ENCODE data around the gene KBTBD4.
"Not testable (repeated sequence)": the region's sequence is repeated elsewhere in the genome, so short reads cannot be mapped to it uniquely, and the experiment has no call there.

KBTBD4 gene

DNA sequence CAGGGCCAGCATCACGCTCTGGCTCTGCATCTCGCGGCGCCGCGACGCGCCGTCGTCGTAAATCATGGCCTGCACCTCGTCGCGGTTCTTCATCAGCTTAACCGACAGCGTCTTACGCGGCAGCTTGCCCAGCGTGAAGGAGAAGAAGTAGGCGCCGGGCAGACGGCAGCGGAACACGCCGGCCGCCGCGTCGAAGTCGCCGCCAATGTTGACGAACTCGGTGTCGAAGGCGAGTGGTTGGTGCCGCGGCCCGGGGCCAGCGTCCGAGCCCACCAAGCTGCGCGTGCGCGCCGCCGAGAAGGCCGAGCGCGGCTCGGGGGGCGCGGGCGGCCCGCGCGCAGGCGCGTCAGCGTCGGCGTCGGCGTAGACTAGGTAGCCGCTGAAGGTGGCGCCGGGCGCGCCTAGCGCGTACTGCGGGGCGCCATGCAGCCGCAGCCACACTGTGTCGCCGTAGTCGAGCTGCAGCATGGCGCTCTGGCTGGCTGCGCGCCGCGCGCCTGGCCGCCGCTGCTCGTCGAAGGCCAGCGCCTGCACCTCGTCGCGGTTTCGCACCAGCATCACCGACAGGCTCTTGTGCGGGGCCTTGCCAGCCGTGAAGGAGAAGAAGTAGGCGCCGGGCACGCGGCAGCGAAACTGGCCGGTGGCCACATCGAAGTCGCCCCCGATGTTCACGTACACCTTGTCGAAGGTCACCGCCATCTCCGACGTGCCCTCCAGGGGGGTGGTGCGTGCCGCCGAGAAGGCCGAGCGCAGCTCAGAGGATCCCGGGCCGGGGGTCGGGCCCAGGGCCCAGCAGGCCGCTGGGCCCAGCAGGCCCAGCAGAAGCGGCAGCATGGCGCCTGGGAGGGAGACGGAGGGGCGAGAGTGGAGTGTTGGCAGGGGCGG lies 11.4 kb upstream of the KBTBD4 start:
- no peak for DNase-seq

DNA sequence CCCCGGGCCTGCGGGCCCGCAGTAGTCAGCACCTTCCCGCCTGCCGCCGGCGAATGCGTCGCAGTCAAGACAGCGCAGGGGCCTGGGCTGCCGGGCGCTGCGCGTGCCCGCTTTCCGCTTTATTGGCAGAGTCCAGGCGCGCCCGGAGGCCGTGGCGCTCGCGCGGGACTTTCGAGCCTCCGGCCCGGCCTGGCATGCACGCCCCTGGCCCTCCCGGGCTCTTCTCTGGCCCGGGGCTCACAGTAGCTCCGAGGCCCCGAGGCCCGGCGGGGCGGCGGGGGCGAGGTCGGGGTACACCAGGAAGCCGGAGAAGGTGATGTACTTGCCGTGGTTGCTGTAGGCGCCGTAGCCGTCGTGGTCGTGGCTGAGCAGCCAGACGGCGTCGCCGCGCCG lies 10.8 kb upstream of the KBTBD4 start:
- no peak for DNase-seq

- no peak for DNase-seq
Measured at GRCh38 chr11:47589118-47589517, 10.3 kb upstream of the KBTBD4 start.

DNA sequence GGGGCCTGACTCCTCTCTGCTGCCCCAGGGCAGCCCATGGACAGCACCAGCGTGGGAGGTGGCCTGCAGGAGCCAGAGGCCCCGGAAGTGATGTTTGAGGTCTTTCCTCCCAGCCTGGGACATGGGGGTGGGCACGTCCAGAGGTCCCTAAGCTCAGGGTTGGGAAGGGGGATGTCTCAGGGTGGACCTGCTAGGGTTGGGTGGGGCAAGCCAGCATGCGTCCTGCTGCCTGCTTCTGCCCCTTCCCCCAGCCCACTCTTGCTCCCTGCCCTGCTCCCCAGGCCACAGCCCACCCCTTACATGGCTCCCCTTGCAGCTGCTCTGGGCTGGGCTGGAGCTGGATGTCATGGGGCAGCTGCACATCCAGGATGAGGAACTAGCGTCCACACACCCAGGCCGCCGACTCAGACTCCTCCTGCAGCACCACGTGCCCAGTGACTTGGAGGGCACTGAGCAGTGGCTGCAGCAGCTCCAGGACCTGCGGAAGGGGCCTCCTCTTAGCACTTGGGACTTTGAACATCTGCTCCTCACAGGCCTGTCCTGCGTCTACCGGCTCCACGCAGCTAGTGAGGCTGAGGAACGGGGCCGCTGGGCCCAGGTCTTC lies 9.1 kb upstream of the KBTBD4 start:
- no peak for DNase-seq

DNA sequence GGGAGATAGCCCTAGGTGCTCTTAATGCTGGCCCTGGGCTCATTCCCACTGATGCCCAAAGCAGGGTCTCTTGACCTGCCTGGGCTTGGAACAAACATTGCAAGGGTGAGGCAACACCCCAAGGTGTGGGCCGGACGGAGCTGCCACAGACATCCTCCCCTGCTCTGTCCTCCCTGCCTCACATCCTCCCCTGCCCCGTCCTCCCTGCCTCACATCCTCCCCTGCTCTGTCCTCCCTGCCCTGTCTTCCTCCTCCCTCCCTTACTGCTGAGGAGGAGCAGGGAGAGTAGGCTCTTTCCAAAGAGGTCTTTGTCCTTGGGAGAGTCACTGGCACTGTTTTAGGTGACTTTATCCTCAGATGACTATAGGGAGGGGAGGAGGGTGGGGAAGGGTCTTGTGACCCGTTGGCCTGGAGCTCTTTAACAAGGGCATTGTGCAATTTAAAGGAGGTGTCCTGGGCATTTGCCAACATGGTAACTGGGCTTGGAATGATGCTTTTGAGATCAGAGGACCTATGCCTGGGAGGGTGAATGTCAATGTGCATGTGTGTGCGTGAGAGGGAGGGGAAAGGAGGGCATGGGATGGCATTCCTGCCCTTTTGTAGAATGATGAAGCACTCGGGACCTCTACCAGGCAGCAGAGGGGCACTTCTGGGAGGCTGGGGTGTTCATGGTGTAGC lies 8.4 kb upstream of the KBTBD4 start:
- no peak for DNase-seq

DNA sequence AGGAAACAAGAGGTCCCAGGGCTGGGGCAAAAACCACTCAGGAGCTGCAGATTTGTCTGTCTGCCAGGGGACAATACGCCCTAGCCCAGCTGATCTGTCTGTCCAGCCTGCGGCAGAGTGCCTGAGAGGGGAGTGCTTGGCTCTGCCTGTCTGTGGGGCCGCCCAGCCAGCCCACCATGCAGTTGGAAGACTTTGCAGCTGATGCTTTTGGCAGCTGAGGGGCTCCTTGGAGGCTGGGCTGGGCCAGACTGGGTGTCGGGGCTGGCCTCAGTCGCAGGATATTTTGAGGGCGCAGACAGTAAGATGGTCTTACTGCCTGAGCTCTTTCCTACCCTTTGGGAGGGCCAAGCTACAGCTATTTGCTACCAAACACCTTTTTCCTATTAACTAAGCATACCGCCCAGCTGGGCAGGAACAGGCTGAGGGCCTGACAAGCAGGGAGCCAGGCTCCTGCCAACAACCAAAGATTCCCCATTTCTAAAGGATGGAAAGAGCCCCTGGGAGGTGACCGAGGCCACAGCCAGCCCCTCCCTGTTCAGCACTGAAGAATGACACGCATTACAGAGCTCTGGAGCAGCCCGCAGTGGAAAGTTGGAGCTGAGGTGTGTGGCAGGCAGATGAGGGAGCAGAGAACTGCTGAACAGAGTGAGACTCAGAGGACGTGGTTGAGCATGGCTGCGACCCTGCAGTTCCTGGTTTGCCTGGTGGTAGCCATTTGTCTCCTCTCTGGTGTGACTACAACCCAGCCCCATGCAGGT lies 7.5 kb upstream of the KBTBD4 start, which contains the start of gene FAM180B:
FAM180B (plus strand) TSS at position 581 of the 758 bp plus-strand sequence; CDS start at position 672, 91 bp downstream.
- no peak for DNase-seq

DNA sequence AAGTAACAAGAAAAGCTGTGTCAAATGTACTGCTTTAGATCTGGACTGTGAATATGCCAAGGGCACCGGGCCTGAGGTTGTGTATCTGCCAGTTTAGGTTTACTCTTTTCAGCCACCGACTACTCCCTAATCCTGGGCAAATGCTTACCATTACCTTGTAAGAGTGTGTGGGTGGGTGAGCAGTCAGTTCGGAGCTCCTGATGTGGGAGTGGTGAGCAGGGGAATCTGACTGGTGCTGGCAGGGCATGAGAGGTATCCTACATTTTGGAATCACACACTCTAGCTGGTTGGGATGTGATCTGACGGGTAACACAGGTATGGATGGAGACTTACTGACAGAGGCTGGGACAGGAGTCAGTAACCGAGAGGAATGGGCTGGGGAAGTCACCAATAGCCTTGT lies 5.1 kb upstream of the KBTBD4 start:
- no peak for DNase-seq

DNA sequence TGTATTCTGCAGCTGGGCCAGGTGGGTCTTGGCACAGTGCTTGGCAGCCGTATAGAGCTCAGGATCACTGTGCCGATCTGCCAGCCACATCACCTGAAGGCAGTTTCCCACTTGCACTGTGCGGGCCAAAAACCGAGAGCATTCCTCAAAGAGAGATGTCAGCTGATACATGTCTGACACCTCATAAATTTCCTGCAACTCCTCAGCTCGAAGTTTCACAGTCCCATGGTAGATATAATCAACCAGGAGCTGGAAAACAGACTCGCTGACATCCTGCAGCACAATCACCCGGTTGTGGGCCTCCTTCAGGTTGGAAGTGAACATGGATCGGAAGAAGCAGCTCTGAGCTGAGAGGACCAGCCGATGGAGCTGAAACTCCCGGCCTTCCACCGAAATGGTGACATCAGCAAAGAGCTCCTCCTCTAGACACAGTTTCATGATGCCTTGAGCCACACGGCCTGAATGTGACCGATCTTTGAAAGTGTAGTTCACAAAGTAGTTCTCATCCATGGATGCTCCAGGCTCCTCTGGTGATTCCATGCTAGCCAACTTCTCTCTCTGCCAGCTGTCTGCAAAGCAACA lies 1.2 kb downstream of the KBTBD4 start:
- DNase-seq = peak in 1 of 3 experiments; percentile 16

GRCh38 chr11:47573321-47573720 lies 5.4 kb downstream of the KBTBD4 start:
- no peak for DNase-seq

- DNase-seq = no peak
Measured at GRCh38 chr11:47572715-47573255, 6.0 kb downstream of the KBTBD4 start.

- DNase-seq = no peak
Measured at GRCh38 chr11:47571895-47572294, 6.9 kb downstream of the KBTBD4 start.

DNA sequence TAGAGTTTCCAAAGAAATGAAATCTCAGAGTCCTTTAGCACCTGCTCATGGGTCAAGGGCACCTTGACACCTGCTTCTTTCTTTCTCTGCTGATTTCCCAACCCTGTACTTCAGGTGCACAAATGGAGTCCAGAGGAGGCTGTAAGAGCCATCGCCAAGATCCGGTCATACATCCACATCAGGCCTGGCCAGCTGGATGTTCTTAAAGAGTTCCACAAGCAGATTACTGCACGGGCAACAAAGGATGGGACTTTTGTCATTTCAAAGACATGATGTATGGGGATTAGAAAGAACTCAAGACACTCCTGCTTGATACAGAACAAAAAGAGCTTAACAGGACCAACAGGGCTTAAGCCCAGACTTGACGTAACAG lies 7.4 kb downstream of the KBTBD4 start:
- no peak for DNase-seq

DNA sequence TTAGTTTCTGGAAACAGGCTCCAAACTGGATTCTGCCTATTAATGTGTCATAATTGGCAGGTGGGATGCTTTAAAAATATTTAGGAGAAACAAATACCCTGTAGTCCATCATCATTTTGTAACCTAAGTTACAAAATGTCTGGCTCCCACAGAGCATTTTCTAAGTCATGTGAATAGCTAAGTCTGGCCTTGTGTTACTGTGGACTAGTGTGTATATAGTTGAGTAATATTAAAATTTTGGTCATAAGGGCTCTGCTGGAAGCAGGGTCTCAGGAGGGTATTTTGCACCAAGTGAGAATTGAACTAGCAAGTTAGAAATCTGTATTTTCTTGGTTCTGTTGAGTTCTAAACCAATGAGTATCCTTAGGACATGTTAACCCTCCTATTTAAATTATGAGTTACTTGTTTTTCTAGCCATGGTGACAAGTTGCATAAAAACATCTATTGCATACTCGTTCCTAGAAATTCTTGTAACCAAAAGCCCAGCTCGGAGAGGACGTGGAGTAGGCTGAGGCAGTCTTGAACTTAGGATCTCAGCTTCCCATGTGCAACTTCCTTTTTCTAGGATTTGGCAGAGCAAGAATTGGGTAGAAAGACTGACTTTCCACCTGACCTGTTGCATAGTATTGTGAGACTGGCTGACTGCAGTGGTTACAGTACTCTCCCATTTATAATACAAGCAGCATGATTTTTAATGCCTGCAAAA lies 8.0 kb downstream of the KBTBD4 start:
- DNase-seq = no peak

- no peak for DNase-seq
Measured at GRCh38 chr11:47569646-47570045, 9.1 kb downstream of the KBTBD4 start.

DNA sequence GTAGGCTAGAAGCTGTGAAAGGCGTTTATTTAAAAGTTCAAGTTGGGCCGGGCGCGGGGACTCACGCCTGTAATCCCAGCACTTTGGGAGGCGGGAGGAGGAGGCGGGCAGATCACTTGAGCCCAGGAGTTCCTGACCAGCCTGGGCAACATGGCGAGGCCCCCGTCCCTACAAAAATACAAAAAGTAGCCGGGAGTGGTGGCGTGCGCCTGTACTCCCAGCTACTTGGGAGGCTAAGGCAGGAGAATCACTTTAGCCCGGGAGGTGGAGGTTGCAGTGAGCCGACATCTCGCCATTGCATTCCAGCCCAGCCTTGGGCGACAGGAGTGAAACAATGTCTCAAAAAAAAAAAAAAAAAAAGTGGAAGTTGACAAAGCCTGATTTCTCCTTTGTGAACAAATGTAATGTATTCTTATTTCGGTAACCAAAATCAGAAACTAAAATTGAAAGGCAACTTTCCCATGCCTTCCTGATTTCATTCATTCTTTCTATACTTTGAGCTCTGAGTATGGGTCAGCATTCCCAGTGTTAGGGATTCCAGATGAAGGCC lies 12.5 kb downstream of the KBTBD4 start:
- no peak for DNase-seq

DNA sequence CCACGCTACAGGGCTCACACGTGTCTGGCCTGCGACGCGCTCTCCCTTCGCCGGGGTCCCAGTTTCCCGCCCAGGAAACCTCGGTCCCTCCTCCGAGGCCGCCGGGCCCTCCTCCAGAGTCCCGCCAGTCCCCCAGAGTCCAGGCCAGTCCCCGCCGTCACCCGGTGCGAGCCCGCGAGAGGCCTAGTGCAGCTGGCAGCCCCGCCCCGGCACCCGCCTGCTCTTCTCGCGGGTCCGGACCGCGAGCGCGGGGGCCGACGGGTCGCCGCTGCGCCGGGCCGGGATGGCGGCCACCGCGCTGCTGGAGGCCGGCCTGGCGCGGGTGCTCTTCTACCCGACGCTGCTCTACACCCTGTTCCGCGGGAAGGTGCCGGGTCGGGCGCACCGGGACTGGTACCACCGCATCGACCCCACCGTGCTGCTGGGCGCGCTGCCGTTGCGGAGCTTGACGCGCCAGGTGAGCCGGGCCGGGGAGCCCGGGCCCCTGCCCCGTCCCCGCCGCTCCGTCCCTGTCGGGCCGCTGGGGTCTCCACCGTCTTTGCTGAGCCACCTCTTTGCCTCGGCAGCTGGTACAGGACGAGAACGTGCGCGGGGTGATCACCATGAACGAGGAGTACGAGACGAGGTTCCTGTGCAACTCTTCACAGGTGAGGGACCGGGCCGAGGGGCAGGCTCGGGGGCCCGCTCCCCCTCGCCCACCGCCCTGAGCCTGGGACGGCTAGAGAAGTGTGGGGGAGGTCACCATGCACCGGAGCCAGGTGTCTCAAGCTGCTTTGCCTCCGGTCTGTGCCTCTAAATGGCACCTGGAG lies 13.2 kb downstream of the KBTBD4 start, which contains the start of gene PTPMT1:
PTPMT1 (plus strand) TSS at position 260 of the 809 bp plus-strand sequence; CDS start at position 284, 24 bp downstream.
- DNase-seq = peak; percentile 73 to 79 (median 76)

DNA sequence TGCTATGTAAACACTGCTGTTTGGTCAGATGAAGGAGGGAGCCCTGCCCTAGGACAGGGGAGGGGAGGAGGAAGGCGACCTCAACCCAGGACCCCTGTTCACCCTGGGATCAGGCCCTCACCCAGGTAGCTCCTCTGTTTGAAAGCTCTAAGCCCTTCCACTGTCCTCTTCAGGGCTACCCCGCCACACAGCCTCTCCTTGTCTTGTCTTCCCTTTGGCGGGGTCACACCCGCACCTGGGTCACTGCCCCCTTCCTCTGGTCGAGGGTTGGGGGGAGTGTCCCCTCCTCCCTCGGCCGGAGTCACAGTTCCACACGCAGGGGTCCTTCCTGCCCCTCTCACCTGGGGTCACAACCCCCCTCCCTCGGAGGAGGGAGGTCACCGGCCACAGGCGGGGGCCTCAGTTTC lies 13.8 kb downstream of the KBTBD4 start:
- DNase-seq = no peak

DNA sequence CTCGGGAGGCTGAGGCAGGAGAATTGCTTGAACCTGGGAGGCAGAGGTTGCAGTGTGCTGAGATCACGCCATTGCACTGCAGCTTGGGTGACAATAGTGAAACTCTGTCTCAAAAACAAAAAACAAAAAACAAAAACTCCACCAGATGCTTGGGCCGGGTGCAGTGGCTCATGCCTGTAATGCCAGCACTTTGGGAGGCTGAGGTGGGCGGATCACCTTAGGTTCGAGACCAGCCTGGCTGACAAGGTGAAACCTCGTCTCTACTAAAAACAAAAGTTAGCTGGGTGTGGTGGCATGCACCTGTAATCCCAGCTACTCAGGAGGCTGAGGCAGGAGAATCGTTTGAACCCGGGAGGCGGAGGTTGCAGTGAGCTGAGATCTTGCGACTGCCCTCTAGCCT lies 14.4 kb downstream of the KBTBD4 start:
- DNase-seq = not testable (repeated sequence)

DNA sequence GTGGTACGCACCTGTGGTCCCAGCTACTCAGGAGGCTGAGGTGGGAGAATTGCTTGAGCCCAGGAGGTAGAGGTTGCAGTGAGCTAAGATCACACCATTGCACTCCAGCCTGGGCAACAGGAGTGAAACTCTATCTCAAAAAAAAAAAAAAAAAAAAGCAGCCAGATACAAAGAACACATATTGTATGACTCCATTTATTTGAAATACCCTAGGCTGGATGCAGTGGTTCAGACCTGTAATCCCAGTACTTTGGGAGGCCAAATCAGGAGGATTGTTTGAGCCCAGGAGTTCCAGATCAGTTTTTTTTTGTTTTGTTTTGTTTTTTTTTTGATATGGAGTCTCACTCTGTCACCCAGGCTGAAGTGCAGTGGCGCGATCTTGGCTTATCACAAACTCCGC lies 16.4 kb downstream of the KBTBD4 start:
- not testable (repeated sequence) for DNase-seq

- DNase-seq = no peak
Measured at GRCh38 chr11:47560426-47560825, 18.3 kb downstream of the KBTBD4 start.

All from NCI-H1417 (cell line).